ENCODE measurements around the gene CLCN7.

The CLCN7 gene

GRCh38 chr16:1458977-1459341 is 15.9 kb downstream of the CLCN7 start:
- DNase-seq, result no peak

GRCh38 chr16:1458336-1458976 is 16.4 kb downstream of the CLCN7 start:
- no peak for DNase-seq

GRCh38 chr16:1457489-1458245 is 17.2 kb downstream of the CLCN7 start:
- DNase-seq, result no peak

GRCh38 chr16:1456951-1457350 is 17.9 kb downstream of the CLCN7 start:
- no peak for DNase-seq

GRCh38 chr16:1455190-1456171 is 19.3 kb downstream of the CLCN7 start:
- DNase-seq, result no peak

- no peak for DNase-seq
Observed at GRCh38 chr16:1454561-1454960, 20.3 kb downstream of the CLCN7 start.

- DNase-seq, result no peak
Observed at GRCh38 chr16:1453316-1453715, 21.5 kb downstream of the CLCN7 start.

- DNase-seq, result no peak
Observed at GRCh38 chr16:1452530-1452929, 22.3 kb downstream of the CLCN7 start.

GRCh38 chr16:1451702-1452392 is 23.0 kb downstream of the CLCN7 start:
- DNase-seq, result no peak

- DNase-seq, result no peak
Observed at GRCh38 chr16:1450841-1451240, 24.0 kb downstream of the CLCN7 start.

- DNase-seq, result no peak
Observed at GRCh38 chr16:1450218-1450617, 24.6 kb downstream of the CLCN7 start.

- no peak for DNase-seq
Observed at GRCh38 chr16:1449201-1449788, 25.5 kb downstream of the CLCN7 start.

GRCh38 chr16:1448536-1449116 is 26.2 kb downstream of the CLCN7 start:
- no peak for DNase-seq

- DNase-seq, result no peak
Observed at GRCh38 chr16:1447965-1448364, 26.9 kb downstream of the CLCN7 start.

- DNase-seq, result no peak
Observed at GRCh38 chr16:1446296-1447080, 28.3 kb downstream of the CLCN7 start.

GRCh38 chr16:1445518-1446203 is 29.2 kb downstream of the CLCN7 start:
- no peak for DNase-seq

GRCh38 chr16:1444730-1445517 is 29.9 kb downstream of the CLCN7 start:
- no peak for DNase-seq

GRCh38 chr16:1443980-1444729 is 30.7 kb downstream of the CLCN7 start, which contains the start of gene CCDC154:
Gene CCDC154 (minus strand): TSS chr16:1444556. CDS start chr16:1444322, 234 bp downstream.
- DNase-seq, result no peak
